HEK293 (cell line): ENCODE results near the gene MME.

Source experiments
- CTCF ChIA-PET: fragments of 350-600 bp; formaldehyde crosslinking; extraction: SDS; loops from one replicate; lab custom pipeline; 2021; ENCODE audit warnings: antibody characterized with exemption; lab: Yijun Ruan, JAX
- POLR2A ChIA-PET: fragments of 300-600 bp; formaldehyde crosslinking; extraction: SDS; loops from one replicate; lab custom pipeline; 2020; ENCODE audit warnings: antibody characterized with exemption, inconsistent platforms; lab: Yijun Ruan, JAX
- H3K27ac ChIP-seq: fragments of 200-500 bp; sonication (Bioruptor generic); 2 replicates; pipeline ENCODE4 v1.5.1; 2014; ENCODE audit warnings: low read depth, low read length, control low read depth, inconsistent platforms; ENCODE audit errors: extremely low read depth
- H3K36me3 ChIP-seq, 2 experiments: fragments of 200-500 bp in 1 of 2; sonication (Bioruptor generic) in 1 of 2; 1 replicate in 1 of 2; 2 replicates in 1 of 2; pipeline ENCODE4 v1.5.1; 2014 to 2017; ENCODE audit warnings: inconsistent platforms in 2 of 2, low read length in 2 of 2; ENCODE audit not compliant: control insufficient read depth in 2 of 2, insufficient read depth in 1 of 2
- H3K4me1 ChIP-seq: fragments of 200-500 bp; sonication (Bioruptor generic); 2 replicates; pipeline ENCODE4 v1.5.1; 2014; ENCODE audit warnings: mild to moderate bottlenecking, low read length, inconsistent platforms; ENCODE audit not compliant: control insufficient read depth, insufficient read depth
- H3K4me3 ChIP-seq: 2 replicates; pipeline ENCODE4 v1.5.1; 2011; ENCODE audit warnings: low read depth, mild to moderate bottlenecking, control low read depth, low read length, moderate library complexity
- H3K9me3 ChIP-seq: fragments of 200-500 bp; sonication (Bioruptor generic); 2 replicates; pipeline ENCODE4 v1.5.1; 2014; ENCODE audit warnings: low read depth, low read length, inconsistent platforms; ENCODE audit not compliant: control insufficient read depth, insufficient read depth
- GFI1B ChIP-seq: fragments of 450-650 bp; formaldehyde crosslinking; IDR thresholded peaks from 2 replicates; pipeline ENCODE4 v1.5.1; 2016; ENCODE audit warnings: missing biosample characterization, missing genetic modification characterization
- GLI4 ChIP-seq: fragments of 450-650 bp; formaldehyde crosslinking; IDR thresholded peaks from 2 replicates; pipeline ENCODE4 v1.5.1; 2016; ENCODE audit warnings: missing biosample characterization, missing genetic modification characterization
- HOXC10 ChIP-seq: sonication (generic); formaldehyde crosslinking; IDR thresholded peaks from 2 replicates; pipeline ENCODE4 v1.8.1; 2023; ENCODE audit warnings: mild to moderate bottlenecking, missing genetic modification reagents
- IKZF3 ChIP-seq: fragments of 450-650 bp; IDR thresholded peaks from 2 replicates; pipeline ENCODE4 v1.5.0; 2018; ENCODE audit warnings: missing biosample characterization, mild to moderate bottlenecking, missing genetic modification characterization, moderate library complexity
- KLF16 ChIP-seq: fragments of 450-650 bp; formaldehyde crosslinking; IDR thresholded peaks from 2 replicates; pipeline ENCODE4 v1.5.1; 2017; ENCODE audit warnings: missing biosample characterization, missing genetic modification characterization
- SCRT2 ChIP-seq: fragments of 450-650 bp; formaldehyde crosslinking; IDR thresholded peaks from 2 replicates; pipeline ENCODE4 v1.5.1; 2016; ENCODE audit warnings: missing biosample characterization, missing genetic modification characterization
- SETDB1 ChIP-seq: IDR thresholded peaks from one replicate; pipeline ENCODE4 v1.6.1; 2017; ENCODE audit warnings: mild to moderate bottlenecking, low read length, moderate library complexity, mixed read lengths; ENCODE audit not compliant: insufficient read length
- WT1 ChIP-seq: fragments of 450-650 bp; formaldehyde crosslinking; IDR thresholded peaks from 2 replicates; pipeline ENCODE4 v1.5.1; 2016; ENCODE audit warnings: missing biosample characterization, missing genetic modification characterization
- ZBTB10 ChIP-seq: fragments of 450-650 bp; formaldehyde crosslinking; IDR thresholded peaks from 2 replicates; pipeline ENCODE4 v1.5.1; 2016; ENCODE audit warnings: missing biosample characterization, missing genetic modification characterization
- ZFP37 ChIP-seq: fragments of 450-650 bp; formaldehyde crosslinking; IDR thresholded peaks from 2 replicates; pipeline ENCODE4 v1.5.1; 2016; ENCODE audit warnings: missing biosample characterization, missing genetic modification characterization
- ZNF146 ChIP-seq: fragments of 450-650 bp; formaldehyde crosslinking; IDR thresholded peaks from 2 replicates; pipeline ENCODE4 v1.5.1; 2016; ENCODE audit warnings: missing biosample characterization, missing genetic modification characterization
- ZNF148 ChIP-seq: fragments of 450-650 bp; formaldehyde crosslinking; IDR thresholded peaks from 2 replicates; pipeline ENCODE4 v1.5.0; 2017; ENCODE audit warnings: missing biosample characterization, missing genetic modification characterization, borderline replicate concordance
- ZNF24 ChIP-seq: fragments of 450-650 bp; formaldehyde crosslinking; IDR thresholded peaks from 2 replicates; pipeline ENCODE4 v1.5.1; 2016; ENCODE audit warnings: missing biosample characterization, missing genetic modification characterization
- ZNF248 ChIP-seq: fragments of 450-650 bp; formaldehyde crosslinking; IDR thresholded peaks from 2 replicates; pipeline ENCODE4 v1.5.1; 2017; ENCODE audit warnings: missing biosample characterization, missing genetic modification characterization
- ZNF350 ChIP-seq: fragments of 450-650 bp; formaldehyde crosslinking; IDR thresholded peaks from 2 replicates; pipeline ENCODE4 v1.5.0; 2017; ENCODE audit warnings: missing biosample characterization, mild to moderate bottlenecking, missing genetic modification characterization
- ZNF37A ChIP-seq: fragments of 450-650 bp; IDR thresholded peaks from 2 replicates; pipeline ENCODE4 v1.5.1; 2018; ENCODE audit warnings: missing biosample characterization, missing genetic modification characterization
- ZNF585B ChIP-seq: fragments of 450-650 bp; formaldehyde crosslinking; IDR thresholded peaks from 2 replicates; pipeline ENCODE4 v1.5.1; 2016; ENCODE audit warnings: missing biosample characterization, missing genetic modification characterization
- ZNF837 ChIP-seq: fragments of 450-650 bp; formaldehyde crosslinking; IDR thresholded peaks from 2 replicates; pipeline ENCODE4 v1.5.1; 2016; ENCODE audit warnings: missing biosample characterization, missing genetic modification characterization
- TF ChIP-seq, protein P1 (sequence below): sonication (generic); formaldehyde crosslinking; IDR thresholded peaks from 2 replicates; pipeline ENCODE4 v1.8.1; 2022; ENCODE audit warnings: mild to moderate bottlenecking, moderate library complexity, missing genetic modification reagents
- TF ChIP-seq, protein P2 (sequence below): fragments of 450-650 bp; formaldehyde crosslinking; IDR thresholded peaks from 2 replicates; pipeline ENCODE4 v1.5.1; 2016; ENCODE audit warnings: missing biosample characterization, missing genetic modification characterization
- TF ChIP-seq, protein P3 (sequence below): fragments of 450-650 bp; formaldehyde crosslinking; IDR thresholded peaks from 2 replicates; pipeline ENCODE4 v1.5.1; 2016; ENCODE audit warnings: missing biosample characterization, missing genetic modification characterization

The MME gene

DNA sequence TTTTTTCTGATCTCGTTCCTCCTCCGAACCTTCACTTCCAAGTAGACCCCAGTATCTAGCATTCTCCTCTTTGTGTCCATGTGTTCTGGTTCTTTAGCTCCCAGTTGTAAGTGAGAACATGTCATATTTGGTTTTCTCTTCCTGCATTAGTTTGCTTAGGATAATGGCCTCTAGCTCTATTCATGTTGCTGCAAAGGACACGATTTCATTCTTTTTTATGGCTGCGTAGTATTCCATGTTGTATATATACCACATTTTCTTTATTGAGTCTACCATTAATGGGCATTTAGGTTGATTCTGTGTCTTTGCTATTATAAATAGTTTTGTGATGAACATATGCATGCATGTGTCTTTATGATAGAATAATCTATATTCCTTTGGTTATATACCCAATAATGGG lies 30.2 kb upstream of the MME start:
- TF ChIP-seq, protein P1, sequence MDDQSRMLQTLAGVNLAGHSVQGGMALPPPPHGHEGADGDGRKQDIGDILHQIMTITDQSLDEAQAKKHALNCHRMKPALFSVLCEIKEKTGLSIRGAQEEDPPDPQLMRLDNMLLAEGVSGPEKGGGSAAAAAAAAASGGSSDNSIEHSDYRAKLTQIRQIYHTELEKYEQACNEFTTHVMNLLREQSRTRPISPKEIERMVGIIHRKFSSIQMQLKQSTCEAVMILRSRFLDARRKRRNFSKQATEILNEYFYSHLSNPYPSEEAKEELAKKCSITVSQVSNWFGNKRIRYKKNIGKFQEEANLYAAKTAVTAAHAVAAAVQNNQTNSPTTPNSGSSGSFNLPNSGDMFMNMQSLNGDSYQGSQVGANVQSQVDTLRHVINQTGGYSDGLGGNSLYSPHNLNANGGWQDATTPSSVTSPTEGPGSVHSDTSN (CRISPR knock-in tag) = no peak
- TF ChIP-seq HOXC10 (CRISPR knock-in tag) (no peak), ZNF146 (tag by site-specific recombination) (peak; percentile 64), WT1 (tag by site-specific recombination) (no peak), ZFP37 (no peak), ZNF837 (no peak)
- ChIA-PET POLR2A (no interaction called here), CTCF (no interaction called here)
- Histone ChIP-seq H3K4me3 (no peak overlapping the region), H3K4me1 (no peaks in the 10 kb centered on the region), H3K36me3 (no peaks in the 10 kb centered on the region), H3K9me3 (no peaks in the 10 kb centered on the region), H3K27ac (no peak overlapping the region)

DNA sequence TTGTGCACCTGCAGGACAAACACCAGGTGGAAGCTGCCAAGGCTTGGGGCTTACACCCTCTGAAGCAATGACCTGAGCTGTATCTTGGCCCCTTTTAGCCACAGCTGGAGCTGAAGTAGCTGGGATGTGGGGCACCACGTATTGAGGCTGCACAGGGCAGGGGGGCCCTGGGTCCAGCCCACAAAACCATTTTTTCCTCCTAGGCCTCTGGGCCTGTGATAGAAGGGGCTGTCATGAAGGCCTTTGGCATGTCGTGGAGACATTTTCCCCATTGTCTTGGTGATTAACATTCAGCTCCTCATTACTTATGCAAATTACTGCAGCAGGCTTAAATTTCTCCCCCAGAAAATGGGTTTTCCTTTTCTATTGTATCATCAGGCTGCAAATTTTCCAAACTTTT lies 27.6 kb upstream of the MME start:
- CTCF ChIA-PET = interaction anchor here (0.6 kb wide), 1 partner anchor 96 kb away, joined by 3 read pairs; no protein-coding TSS in a partner anchor
- Histone ChIP-seq H3K4me1 (no peaks in the 10 kb centered on the region), H3K27ac (no peak overlapping the region)
- TF ChIP-seq IKZF3 (no peak), SETDB1 (peak; percentile 59), ZNF585B (peak; percentile 92)
- TF ChIP-seq, all 188 proteins: peak for 2
- Histone ChIP-seq H3K36me3 (no peaks in the 10 kb centered on the region), H3K4me3 (no peak overlapping the region), H3K9me3 (no peaks in the 10 kb centered on the region)
- POLR2A ChIA-PET = no interaction called here

- H3K36me3 ChIP-seq = no peaks in the 10 kb centered on the region
- no peak overlapping the region for H3K27ac ChIP-seq
- no peak for TF ChIP-seq GLI4 (tag by site-specific recombination)
- no peak for TF ChIP-seq ZBTB10
- TF ChIP-seq SCRT2 (tag by site-specific recombination) = no peak
- TF ChIP-seq ZNF37A = no peak
- no peak for TF ChIP-seq GFI1B
- TF ChIP-seq KLF16 (tag by site-specific recombination) = no peak
- no peak for TF ChIP-seq ZNF350 (tag by site-specific recombination)
- TF ChIP-seq, protein P2, sequence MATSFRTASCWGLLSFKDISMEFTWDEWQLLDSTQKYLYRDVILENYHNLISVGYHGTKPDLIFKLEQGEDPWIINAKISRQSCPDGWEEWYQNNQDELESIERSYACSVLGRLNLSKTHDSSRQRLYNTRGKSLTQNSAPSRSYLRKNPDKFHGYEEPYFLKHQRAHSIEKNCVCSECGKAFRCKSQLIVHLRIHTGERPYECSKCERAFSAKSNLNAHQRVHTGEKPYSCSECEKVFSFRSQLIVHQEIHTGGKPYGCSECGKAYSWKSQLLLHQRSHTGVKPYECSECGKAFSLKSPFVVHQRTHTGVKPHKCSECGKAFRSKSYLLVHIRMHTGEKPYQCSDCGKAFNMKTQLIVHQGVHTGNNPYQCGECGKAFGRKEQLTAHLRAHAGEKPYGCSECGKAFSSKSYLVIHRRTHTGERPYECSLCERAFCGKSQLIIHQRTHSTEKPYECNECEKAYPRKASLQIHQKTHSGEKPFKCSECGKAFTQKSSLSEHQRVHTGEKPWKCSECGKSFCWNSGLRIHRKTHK (tag by site-specific recombination) = no peak
- TF ChIP-seq ZNF24 = no peak
- TF ChIP-seq, protein P3, sequence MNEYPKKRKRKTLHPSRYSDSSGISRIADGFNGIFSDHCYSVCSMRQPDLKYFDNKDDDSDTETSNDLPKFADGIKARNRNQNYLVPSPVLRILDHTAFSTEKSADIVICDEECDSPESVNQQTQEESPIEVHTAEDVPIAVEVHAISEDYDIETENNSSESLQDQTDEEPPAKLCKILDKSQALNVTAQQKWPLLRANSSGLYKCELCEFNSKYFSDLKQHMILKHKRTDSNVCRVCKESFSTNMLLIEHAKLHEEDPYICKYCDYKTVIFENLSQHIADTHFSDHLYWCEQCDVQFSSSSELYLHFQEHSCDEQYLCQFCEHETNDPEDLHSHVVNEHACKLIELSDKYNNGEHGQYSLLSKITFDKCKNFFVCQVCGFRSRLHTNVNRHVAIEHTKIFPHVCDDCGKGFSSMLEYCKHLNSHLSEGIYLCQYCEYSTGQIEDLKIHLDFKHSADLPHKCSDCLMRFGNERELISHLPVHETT (tag by site-specific recombination) = no peak
- TF ChIP-seq ZNF248 (tag by site-specific recombination) = no peak
- TF ChIP-seq ZNF148 (tag by site-specific recombination) = no peak
- TF ChIP-seq, protein P1 (CRISPR knock-in tag) = no peak
- ChIA-PET POLR2A (no interaction called here), CTCF (no interaction called here)
- no peak overlapping the region for H3K4me3 ChIP-seq
- H3K4me1 ChIP-seq = no peaks in the 10 kb centered on the region
- H3K9me3 ChIP-seq = no peaks in the 10 kb centered on the region
Measured at GRCh38 chr3:155053756-155054155, 26.4 kb upstream of the MME start.
